ENCODE results near the gene NMT2. TPM values are rescaled to one million over a fixed set of nuclear protein-coding genes. Genes with fewer than 3 reads are reported as not detected.

The NMT2 gene
- total RNA-seq, result 44.3 and 59.6 TPM in 2 replicates

GRCh38 chr10:15168291-15168785 is at the start of gene NMT2:
TSS of gene NMT2 (minus strand) at chr10:15168693. CDS start at chr10:15168612, 81 bp downstream.

GRCh38 chr10:15097011-15097812 is 71.3 kb downstream of the NMT2 start, which contains the start of gene RPP38:
TSS of gene RPP38 (plus strand) at chr10:15097355. CDS start at chr10:15103315, 5,960 bp downstream.

DNA sequence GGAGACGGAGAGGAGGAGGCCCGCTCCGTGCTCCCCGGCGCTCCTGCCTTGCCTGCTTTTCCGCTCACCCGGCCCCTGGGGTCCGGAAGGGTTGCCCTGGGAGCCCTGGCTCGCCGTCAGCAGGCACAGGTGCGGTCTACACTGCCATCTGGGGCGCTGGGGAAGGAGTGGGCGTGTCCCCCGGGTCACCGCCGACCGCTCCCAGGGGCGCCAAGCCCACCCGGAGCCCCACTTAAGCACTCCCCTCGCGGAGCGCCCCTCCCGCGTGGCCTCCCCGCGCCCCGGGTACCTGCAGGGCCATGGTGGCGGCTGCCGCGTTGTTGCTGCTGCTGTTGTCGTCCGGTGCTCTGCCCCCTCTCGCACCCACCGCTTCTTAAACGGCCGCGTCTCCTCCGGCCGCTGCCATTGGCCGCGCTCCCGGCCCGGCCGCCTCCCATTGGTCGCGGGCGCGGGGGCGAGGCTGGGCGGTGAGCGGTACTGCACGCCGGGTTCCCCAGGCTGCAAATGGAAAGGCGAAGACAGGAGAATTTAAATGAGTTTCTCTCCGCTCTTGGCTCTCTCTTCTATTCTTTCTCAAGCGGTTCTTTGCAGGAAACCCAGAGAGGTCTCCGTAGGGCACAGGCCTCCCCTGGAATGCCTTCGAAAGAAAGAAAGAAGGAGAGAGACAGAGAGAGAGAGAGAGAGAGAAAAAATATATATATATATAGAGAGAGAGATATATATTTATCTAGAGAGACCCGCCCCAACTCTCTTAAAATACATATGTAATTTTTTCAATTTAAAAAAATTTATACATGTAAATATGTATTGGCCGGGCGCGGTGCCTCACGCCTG is 79.8 kb downstream of the NMT2 start, which contains the start of gene ACBD7:
ACBD7 (minus strand) TSS at position 349 of the 834 bp plus-strand sequence; CDS start at position 301, 48 bp downstream.

Other genes with a start within 250 kb of the NMT2 start
- 9.0 and 9.2 TPM in 2 replicates for gene DCLRE1C, start 214.6 kb downstream of the NMT2 start, total RNA-seq
- gene MEIG1, start 209.3 kb downstream of the NMT2 start, total RNA-seq, result not detected in 2 replicates
- 0.38 and 2.5 TPM in 2 replicates for gene OLAH, start 124.8 kb downstream of the NMT2 start, total RNA-seq
- gene ACBD7, start 79.9 kb downstream of the NMT2 start, total RNA-seq, result 0.85 and 1.2 TPM in 2 replicates
- 12.7 and 14.0 TPM in 2 replicates for gene RPP38, start 71.3 kb downstream of the NMT2 start, total RNA-seq
- 15.8 and 37.6 TPM in 2 replicates for gene FAM171A1, start 202.6 kb upstream of the NMT2 start, total RNA-seq